Measurements from ENCODE around the gene COL5A2. TPM values are rescaled to one million over a fixed set of nuclear protein-coding genes. Genes with fewer than 3 reads are reported as not detected.

Gene COL5A2
- total RNA-seq, 1 donor from 2014 or later, result 64.2 TPM

DNA sequence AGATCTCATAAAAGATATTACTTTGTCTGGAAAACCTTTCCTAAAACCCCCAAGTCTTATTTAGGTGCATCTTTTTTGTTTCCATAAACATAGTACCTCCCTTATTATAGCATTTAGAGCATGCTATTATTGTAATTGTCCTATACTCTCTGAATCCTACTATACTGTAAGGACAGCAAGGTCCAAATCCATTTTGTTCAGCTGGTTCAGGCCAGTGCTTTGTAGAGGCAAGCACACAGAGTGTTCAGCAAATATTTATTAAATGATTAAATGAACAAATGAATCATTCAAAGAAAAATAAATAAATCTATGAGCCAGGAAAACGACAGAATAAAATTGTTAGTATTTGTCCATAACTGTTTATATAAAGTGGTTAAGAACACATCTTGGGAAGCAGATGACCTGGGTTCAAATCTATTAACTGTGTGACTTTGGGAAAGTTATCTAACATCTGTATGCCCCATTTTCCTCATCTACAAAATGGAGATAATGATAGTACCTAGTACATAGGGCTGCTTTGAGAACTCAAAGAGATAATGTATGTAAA lies 119.4 kb downstream of the COL5A2 start:
- Histone ChIP-seq H3K4me1 (peaks cover 0 to 2% of the 10 kb centered on the region in 2 donors), H3K27ac (no peak overlapping the region), H3K27me3 (no peaks in the 10 kb centered on the region), H3K4me3 (no peak overlapping the region), H3K36me3 (peaks cover 45 to 66% of the 10 kb centered on the region in 2 donors), H3K9me3 (no peaks in the 10 kb centered on the region)
- no peak for DNase-seq (ENCODE audit: low spot score in 2 of 2)
- TF ChIP-seq, protein P1, sequence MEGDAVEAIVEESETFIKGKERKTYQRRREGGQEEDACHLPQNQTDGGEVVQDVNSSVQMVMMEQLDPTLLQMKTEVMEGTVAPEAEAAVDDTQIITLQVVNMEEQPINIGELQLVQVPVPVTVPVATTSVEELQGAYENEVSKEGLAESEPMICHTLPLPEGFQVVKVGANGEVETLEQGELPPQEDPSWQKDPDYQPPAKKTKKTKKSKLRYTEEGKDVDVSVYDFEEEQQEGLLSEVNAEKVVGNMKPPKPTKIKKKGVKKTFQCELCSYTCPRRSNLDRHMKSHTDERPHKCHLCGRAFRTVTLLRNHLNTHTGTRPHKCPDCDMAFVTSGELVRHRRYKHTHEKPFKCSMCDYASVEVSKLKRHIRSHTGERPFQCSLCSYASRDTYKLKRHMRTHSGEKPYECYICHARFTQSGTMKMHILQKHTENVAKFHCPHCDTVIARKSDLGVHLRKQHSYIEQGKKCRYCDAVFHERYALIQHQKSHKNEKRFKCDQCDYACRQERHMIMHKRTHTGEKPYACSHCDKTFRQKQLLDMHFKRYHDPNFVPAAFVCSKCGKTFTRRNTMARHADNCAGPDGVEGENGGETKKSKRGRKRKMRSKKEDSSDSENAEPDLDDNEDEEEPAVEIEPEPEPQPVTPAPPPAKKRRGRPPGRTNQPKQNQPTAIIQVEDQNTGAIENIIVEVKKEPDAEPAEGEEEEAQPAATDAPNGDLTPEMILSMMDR (IDR thresholded peaks at IDR 0.05), result no peak
- intact Hi-C loops (cut with DNase I), result no loop called here

DNA sequence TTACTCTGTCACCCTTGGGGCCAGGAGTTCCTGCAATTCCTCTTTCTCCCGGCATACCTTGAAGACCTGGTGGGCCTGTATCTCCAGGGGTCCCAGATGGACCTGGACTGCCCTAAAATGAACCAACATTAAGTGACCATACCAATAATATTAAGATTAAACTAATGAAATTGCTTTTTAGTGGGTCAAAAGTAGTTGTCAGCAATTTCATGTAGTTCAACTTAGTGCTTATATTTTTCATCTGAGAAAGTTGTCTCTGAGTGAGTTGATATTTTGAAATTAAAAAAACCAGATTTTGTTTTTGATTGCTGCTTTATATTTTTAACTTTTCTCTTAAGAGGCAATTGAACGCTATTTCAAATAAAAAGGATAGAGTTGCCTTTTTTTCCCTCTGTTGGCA lies 122.2 kb downstream of the COL5A2 start:
- H3K4me1 ChIP-seq, result peaks cover 0 to 2% of the 10 kb centered on the region in 2 donors
- intact Hi-C loops (cut with DNase I), result no loop called here

DNA sequence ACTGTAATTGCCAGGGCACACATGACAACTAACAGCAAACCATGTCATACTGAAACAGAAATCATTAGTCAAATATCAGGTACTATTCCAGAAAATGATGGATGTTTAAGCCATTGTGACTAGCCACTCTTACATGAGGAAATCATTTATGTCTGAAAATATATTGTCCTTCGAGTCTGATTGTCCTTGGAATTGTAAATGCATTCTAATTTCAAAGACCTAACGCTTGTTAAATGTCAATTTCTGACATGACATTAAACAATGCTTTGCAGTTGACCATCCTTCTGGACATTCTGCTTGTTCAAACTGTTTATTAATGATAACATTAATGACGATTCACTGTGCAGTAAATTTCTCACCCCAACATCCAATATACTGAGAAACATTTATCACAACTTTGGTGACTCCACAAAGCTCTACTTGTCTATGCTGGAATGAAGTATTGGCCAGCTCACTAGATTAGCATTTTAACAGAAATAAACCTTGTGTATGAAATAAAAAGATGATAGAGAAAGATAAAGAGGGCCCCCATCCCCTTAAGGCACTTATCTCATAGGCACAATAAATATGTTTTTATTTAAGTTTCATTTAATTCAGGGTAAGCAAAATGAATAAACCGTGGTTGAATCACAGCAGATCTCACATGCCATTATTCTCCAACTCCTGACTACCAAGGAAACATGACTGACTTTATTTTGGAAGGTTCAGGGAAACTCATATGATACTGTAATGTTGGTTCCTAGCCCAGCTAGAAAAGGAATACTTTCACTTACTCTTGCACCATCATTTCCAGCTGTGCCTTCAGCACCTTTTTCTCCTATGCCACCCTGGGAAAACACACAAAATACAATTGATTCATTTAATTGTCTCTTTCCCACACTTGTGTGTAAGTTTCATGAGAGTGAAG lies 123.1 kb downstream of the COL5A2 start:
- intact Hi-C loops (cut with DNase I), result no loop called here
- Histone ChIP-seq H3K4me1 (peaks cover 0 to 2% of the 10 kb centered on the region in 2 donors), H3K36me3 (peaks cover 45 to 64% of the 10 kb centered on the region in 2 donors), H3K9me3 (no peaks in the 10 kb centered on the region), H3K27me3 (no peaks in the 10 kb centered on the region), H3K4me3 (no peak overlapping the region), H3K27ac (peak overlapping the region in 1 of 2 donors; percentile 25)
- DNase-seq (ENCODE audit: low spot score in 2 of 2), result no peak
- TF ChIP-seq, protein P1 (IDR thresholded peaks at IDR 0.05), result no peak

More for the DNA sequence above, 122.2 kb downstream of the COL5A2 start:
- TF ChIP-seq, protein P1 (IDR thresholded peaks at IDR 0.05), result no peak
- Histone ChIP-seq H3K9me3 (no peaks in the 10 kb centered on the region), H3K27me3 (no peaks in the 10 kb centered on the region), H3K27ac (peak overlapping the region in 1 of 2 donors; percentile 16), H3K36me3 (peaks cover 40 to 62% of the 10 kb centered on the region in 2 donors), H3K4me3 (no peak overlapping the region)
- no peak for DNase-seq (ENCODE audit: low spot score in 2 of 2)

GRCh38 chr2:189050165-189050712 lies 129.3 kb downstream of the COL5A2 start:
- no peaks in the 10 kb centered on the region for H3K27me3 ChIP-seq
- intact Hi-C loops (cut with DNase I), result no loop called here
- H3K4me1 ChIP-seq, result no peaks in the 10 kb centered on the region
- H3K27ac ChIP-seq, result no peak overlapping the region
- no peaks in the 10 kb centered on the region for H3K9me3 ChIP-seq
- no peak overlapping the region for H3K4me3 ChIP-seq
- TF ChIP-seq, protein P1 (IDR thresholded peaks at IDR 0.05), result no peak
- no peak for DNase-seq (ENCODE audit: low spot score in 2 of 2)
- peaks cover 38 to 49% of the 10 kb centered on the region in 2 donors for H3K36me3 ChIP-seq

- H3K9me3 ChIP-seq, result no peaks in the 10 kb centered on the region
- no peak overlapping the region for H3K27ac ChIP-seq
- peaks cover 35 to 46% of the 10 kb centered on the region in 2 donors for H3K36me3 ChIP-seq
- H3K4me3 ChIP-seq, result no peak overlapping the region
- H3K4me1 ChIP-seq, result no peaks in the 10 kb centered on the region
- no peak for DNase-seq (ENCODE audit: low spot score in 2 of 2)
- intact Hi-C loops (cut with DNase I), result loop anchor here (5.0 kb wide), 1 partner anchor 47 kb away; no protein-coding TSS in a partner anchor
- no peaks in the 10 kb centered on the region for H3K27me3 ChIP-seq
- TF ChIP-seq, protein P1 (IDR thresholded peaks at IDR 0.05), result no peak
Measured at GRCh38 chr2:189049709-189050164, 129.8 kb downstream of the COL5A2 start.

Measured in ascending aorta (tissue), 2 donors.